Breast epithelium (tissue), 4 donors: ENCODE data around the gene ATP1A1. TPM values are rescaled to one million over a fixed set of nuclear protein-coding genes. Genes with fewer than 3 reads are reported as not detected.

Experiments
- DNase-seq, 2 donors: peaks; one replicate each; pipeline ENCODE4 v3.0.0-alpha.2; 2019; ENCODE audit warnings: low spot score in 2 of 2
- H3K27ac ChIP-seq, 2 donors: fragments of 200-600 bp; sonication (generic) in 1 of 2; one replicate each; pipeline ENCODE4 v1.5.1; 2016 to 2019; ENCODE audit warnings: mild to moderate bottlenecking in 1 of 2
- H3K27me3 ChIP-seq, 2 donors: fragments of 200-600 bp; sonication (generic) in 1 of 2; one replicate each; pipeline versions ENCODE4 v1.5.1 to v1.6.0; 2017 to 2019; ENCODE audit warnings: control low read depth in 1 of 2, mild to moderate bottlenecking in 1 of 2
- H3K36me3 ChIP-seq: fragments of 200-600 bp; one replicate; pipeline ENCODE4 v1.5.1; 2019
- H3K4me1 ChIP-seq, 2 donors: fragments of 200-600 bp; sonication (generic); one replicate each; pipeline ENCODE4 v1.5.1; 2016 to 2019; ENCODE audit warnings: control low read depth in 1 of 2
- H3K4me3 ChIP-seq, 3 donors: fragments of 200-600 bp; sonication (generic); 1 replicate in 2 of 3; 2 replicates in 1 of 3; pipeline ENCODE4 v1.5.1; 2016 to 2019; ENCODE audit warnings: mild to moderate bottlenecking in 3 of 3, moderate library complexity in 2 of 3
- H3K9me3 ChIP-seq, 2 donors: fragments of 200-600 bp; sonication (generic) in 1 of 2; one replicate each; pipeline ENCODE4 v1.5.1; 2016 to 2019; ENCODE audit warnings: control low read depth in 1 of 2
- CTCF ChIP-seq, 3 donors: fragments of 450-650 bp; IDR thresholded peaks; one replicate each; pipeline ENCODE4 v1.5.1; 2016 to 2017; ENCODE audit warnings: antibody characterized with exemption in 3 of 3, mild to moderate bottlenecking in 3 of 3, moderate library complexity in 3 of 3
- POLR2A ChIP-seq: fragments of 450-650 bp; IDR thresholded peaks from one replicate; pipeline ENCODE4 v1.6.1; 2016; ENCODE audit warnings: antibody characterized with exemption, mild to moderate bottlenecking, moderate library complexity
- POLR2AphosphoS5 ChIP-seq, 3 donors: sonication (generic); formaldehyde crosslinking; IDR thresholded peaks; one replicate each; pipeline ENCODE4 v1.6.1; 2017; ENCODE audit warnings: antibody characterized with exemption in 3 of 3
- intact Hi-C: fragments of 100-400 bp; cut with DNase I; formaldehyde crosslinking; loops from one replicate; pipeline ENCODE4 v1.15.1; 2023; ENCODE audit warnings: low total_unique reads
- total RNA-seq, 3 donors: library from RNA; depleted of rRNA; stranded (reverse); fragments of >200 nt; gene quantifications; one replicate each; pipeline ENCODE4 v1.1.0, GENCODE V29; 2016

The ATP1A1 gene
- total RNA-seq, 3 donors from 2014 or later, result 235 to 423 (median 331) TPM

DNA sequence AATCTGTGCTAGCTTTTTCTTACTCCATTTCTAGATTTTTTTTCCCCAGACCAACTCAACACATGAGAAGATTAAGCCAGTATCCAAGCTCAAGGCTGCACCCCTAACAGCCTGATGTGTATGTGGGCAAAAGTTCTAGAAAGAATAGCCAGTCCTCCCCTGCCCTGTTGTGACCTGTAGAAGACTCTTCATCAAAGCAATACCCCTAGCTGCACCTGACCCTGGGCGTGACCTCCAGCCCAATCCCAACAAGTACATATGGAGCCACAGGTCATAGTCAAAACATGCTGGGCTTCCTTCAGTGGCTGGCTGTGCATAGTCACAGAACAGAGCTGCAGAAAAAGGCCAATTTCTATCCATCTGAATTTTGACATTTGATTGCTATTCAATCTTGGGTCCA, 72.5 kb downstream of the ATP1A1 start:
- no peaks in the 10 kb centered on the region for H3K27me3 ChIP-seq
- no peaks in the 10 kb centered on the region for H3K36me3 ChIP-seq
- no peaks in the 10 kb centered on the region for H3K4me1 ChIP-seq
- intact Hi-C loops, result no loop called here
- no peaks in the 10 kb centered on the region for H3K9me3 ChIP-seq
- H3K4me3 ChIP-seq, result no peak overlapping the region
- no peak for DNase-seq
- no peak overlapping the region for H3K27ac ChIP-seq
- TF ChIP-seq CTCF (IDR thresholded peaks at IDR 0.05), result no peak
- no peak for TF ChIP-seq POLR2A
- no peak for TF ChIP-seq POLR2AphosphoS5 (IDR thresholded peaks at IDR 0.05)

DNA sequence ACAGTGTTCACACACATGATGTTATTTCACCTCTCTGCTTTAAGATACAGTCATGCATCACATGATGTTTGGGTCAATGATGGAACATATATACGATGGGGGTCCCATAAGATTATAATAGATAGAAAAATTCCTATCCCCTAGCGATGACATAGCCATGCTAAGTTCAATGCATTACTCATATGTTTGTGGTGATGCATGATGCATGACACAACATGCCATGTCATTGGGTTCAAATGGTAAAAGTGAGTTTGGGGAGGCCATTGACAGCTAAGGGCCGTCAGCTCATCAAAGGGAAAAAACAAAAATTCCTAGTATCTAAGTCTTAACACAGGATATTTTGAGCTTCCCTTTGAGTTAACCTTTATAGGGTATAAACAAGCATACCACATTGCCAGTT, 73.6 kb downstream of the ATP1A1 start:
- intact Hi-C loops, result no loop called here
- TF ChIP-seq CTCF (IDR thresholded peaks at IDR 0.05) (no peak), POLR2A (no peak), POLR2AphosphoS5 (IDR thresholded peaks at IDR 0.05) (no peak)
- no peaks in the 10 kb centered on the region for H3K4me1 ChIP-seq
- no peaks in the 10 kb centered on the region for H3K27me3 ChIP-seq
- no peaks in the 10 kb centered on the region for H3K9me3 ChIP-seq
- no peak overlapping the region for H3K4me3 ChIP-seq
- no peaks in the 10 kb centered on the region for H3K36me3 ChIP-seq
- no peak overlapping the region for H3K27ac ChIP-seq
- DNase-seq, result no peak

DNA sequence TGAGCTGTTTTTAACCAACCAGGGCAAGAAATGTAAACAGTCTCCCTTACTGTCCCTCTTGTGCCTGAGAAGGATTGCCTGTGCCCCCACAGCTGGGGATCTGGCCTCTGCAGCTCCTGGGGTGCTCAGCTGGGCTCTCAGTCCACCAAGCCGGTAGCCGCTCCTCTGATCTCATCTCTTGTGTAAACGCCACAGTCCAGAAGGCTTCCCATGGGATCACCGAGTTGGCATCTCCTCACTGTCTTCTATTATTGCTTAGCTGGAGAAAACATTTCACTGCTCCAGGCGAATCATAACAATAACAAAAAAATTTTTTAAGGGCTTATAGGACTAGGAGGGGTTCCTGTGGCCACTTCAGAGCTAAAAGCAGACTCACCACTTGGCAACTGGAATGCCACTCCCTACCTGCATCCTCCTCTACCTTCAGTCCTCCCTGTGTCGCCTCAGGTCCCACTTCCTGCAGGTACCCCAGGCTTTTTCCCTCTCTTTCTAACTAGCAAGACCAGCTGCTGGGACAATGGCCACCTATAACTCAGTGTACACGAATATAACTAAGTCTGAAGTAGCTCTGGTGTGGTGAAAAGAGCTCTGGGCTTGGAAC, 75.8 kb downstream of the ATP1A1 start:
- Histone ChIP-seq H3K4me1 (no peaks in the 10 kb centered on the region), H3K27ac (peak overlapping the region in 1 of 2 donors; percentile 48), H3K27me3 (no peaks in the 10 kb centered on the region), H3K4me3 (no peak overlapping the region), H3K36me3 (no peaks in the 10 kb centered on the region), H3K9me3 (no peaks in the 10 kb centered on the region)
- intact Hi-C loops, result no loop called here
- no peak for DNase-seq
- TF ChIP-seq POLR2AphosphoS5 (IDR thresholded peaks at IDR 0.05) (no peak), POLR2A (no peak)

DNA sequence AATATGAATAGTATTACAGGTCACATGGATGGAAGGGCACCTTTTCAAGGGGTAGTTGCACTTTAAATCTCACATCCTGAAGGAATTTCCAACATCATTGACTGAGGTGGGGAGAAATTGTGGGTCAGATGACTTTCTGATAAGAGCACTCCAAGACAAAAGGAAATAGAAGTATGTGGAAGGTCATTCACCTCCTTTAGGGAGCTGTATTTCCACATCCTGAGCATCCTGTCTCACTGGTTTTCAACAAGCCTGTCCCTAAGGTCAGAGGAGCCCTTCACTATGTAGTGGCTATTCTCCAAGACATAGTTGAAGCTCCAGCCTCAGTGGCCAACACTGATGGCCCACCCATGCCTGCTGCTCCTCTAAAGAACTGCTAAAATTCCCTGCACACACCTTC, 76.5 kb downstream of the ATP1A1 start:
- Histone ChIP-seq H3K27ac (no peak overlapping the region), H3K4me1 (no peaks in the 10 kb centered on the region), H3K4me3 (no peak overlapping the region), H3K27me3 (no peaks in the 10 kb centered on the region), H3K9me3 (no peaks in the 10 kb centered on the region), H3K36me3 (no peaks in the 10 kb centered on the region)
- intact Hi-C loops, result no loop called here
- no peak for DNase-seq
- TF ChIP-seq CTCF (IDR thresholded peaks at IDR 0.05), result no peak
- TF ChIP-seq POLR2AphosphoS5 (IDR thresholded peaks at IDR 0.05), result no peak
- TF ChIP-seq POLR2A, result no peak

DNA sequence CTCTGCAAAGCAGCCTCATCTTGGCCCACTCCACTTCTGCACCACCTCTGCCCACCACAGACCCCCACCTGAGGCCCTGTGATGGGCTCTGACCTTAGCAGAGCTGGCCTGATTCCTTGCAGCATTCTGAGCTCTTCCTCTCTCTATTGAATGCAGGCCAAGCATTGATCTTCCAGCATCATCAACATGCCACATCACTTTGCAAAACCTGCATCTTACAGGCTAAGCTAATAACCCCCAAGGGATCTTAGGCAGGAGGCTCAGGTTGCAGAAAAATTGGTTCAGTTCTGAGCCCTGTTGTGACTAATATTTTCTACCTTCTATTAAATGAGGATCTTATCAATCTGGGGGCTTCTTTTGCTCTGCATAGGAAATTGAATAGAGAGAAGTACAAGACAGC, 78.7 kb downstream of the ATP1A1 start:
- Histone ChIP-seq H3K36me3 (no peaks in the 10 kb centered on the region), H3K27me3 (no peaks in the 10 kb centered on the region), H3K4me1 (no peaks in the 10 kb centered on the region), H3K9me3 (no peaks in the 10 kb centered on the region), H3K27ac (no peak overlapping the region), H3K4me3 (no peak overlapping the region)
- intact Hi-C loops, result loop anchor here (10.0 kb wide), 1 partner anchor 1193 kb away; no protein-coding TSS in a partner anchor
- TF ChIP-seq POLR2A, result no peak
- no peak for TF ChIP-seq CTCF (IDR thresholded peaks at IDR 0.05)
- no peak for TF ChIP-seq POLR2AphosphoS5 (IDR thresholded peaks at IDR 0.05)
- no peak for DNase-seq
